Measurements from ENCODE around the gene CCDC12. TPM values are rescaled to one million over a fixed set of nuclear protein-coding genes. Genes with fewer than 3 reads are reported as not detected.

CCDC12 gene
- total RNA-seq, 1 donor from 2014 or later = 37.4 TPM

DNA sequence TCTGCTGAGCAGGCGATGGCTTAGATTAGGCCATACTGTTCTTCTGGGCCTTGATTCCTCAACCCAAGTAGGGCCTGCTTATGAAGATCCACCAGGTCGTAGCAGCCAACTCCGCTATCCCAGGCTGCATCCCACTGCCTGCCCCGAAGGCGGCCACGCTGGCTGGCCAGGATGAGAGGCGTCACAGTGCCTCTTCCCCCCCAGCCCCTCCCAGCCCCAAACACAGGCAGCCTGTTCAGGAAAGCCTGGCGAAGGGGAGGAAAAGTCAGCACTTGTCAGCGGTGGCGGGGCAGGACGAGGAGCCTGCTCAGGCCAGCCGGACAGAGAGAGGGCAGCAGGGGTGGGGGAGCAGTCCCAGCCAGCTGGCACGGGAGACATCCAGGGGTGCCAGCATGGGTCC is 87.8 kb downstream of the CCDC12 start:
- Mint-ChIP-seq H3K27me3 (ENCODE audit: unreplicated experiment) (no peaks in the 10 kb centered on the region), H3K9me3 (ENCODE audit: unreplicated experiment) (no peaks in the 10 kb centered on the region), H3K4me3 (ENCODE audit: unreplicated experiment) (no peak overlapping the region), H3K36me3 (ENCODE audit: unreplicated experiment) (no peaks in the 10 kb centered on the region), H3K27ac (ENCODE audit: unreplicated experiment) (no peak overlapping the region), H3K4me1 (ENCODE audit: unreplicated experiment) (peaks cover 35% of the 10 kb centered on the region)
- no peak for DNase-seq (ENCODE audit: extremely low spot score, unreplicated experiment)
- TF ChIP-seq CTCF (IDR thresholded peaks at IDR 0.05) = no peak

DNA sequence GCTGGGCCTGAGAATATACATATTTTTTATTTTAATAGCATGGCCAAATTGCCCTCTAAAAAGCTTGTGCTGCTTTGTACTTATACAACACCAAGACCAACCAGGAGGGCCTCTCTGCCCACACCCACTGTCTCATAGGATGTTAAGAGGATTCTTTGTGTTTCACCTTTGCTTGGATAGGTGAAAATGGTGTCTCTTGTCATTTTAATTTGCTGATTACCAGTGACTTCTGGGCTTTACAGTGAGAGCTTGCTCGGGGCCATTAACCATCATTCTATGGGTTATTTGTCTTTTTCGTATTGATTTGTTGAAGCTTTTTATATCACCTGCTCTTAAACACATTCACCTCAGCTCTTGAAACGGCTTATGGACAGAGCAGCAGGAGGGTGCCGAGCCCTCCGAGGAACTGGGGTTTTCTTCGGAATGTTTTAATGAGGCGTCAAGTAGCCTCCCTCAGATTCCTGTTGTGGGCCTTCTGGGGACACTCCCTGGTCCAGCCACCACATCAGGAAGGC is 88.5 kb downstream of the CCDC12 start:
- H3K9me3 Mint-ChIP-seq (ENCODE audit: unreplicated experiment) = no peaks in the 10 kb centered on the region
- no peak overlapping the region for H3K27ac Mint-ChIP-seq (ENCODE audit: unreplicated experiment)
- no peak overlapping the region for H3K4me3 Mint-ChIP-seq (ENCODE audit: unreplicated experiment)
- TF ChIP-seq CTCF (IDR thresholded peaks at IDR 0.05) = no peak
- no peak for DNase-seq (ENCODE audit: extremely low spot score, unreplicated experiment)
- no peaks in the 10 kb centered on the region for H3K36me3 Mint-ChIP-seq (ENCODE audit: unreplicated experiment)
- H3K4me1 Mint-ChIP-seq (ENCODE audit: unreplicated experiment) = peaks cover 32% of the 10 kb centered on the region
- H3K27me3 Mint-ChIP-seq (ENCODE audit: unreplicated experiment) = no peaks in the 10 kb centered on the region

GRCh38 chr3:46885612-46886011 is 90.9 kb downstream of the CCDC12 start:
- no peak for DNase-seq (ENCODE audit: extremely low spot score, unreplicated experiment)
- TF ChIP-seq CTCF (IDR thresholded peaks at IDR 0.05) = no peak
- peaks cover 22% of the 10 kb centered on the region for H3K4me1 Mint-ChIP-seq (ENCODE audit: unreplicated experiment)
- H3K27me3 Mint-ChIP-seq (ENCODE audit: unreplicated experiment) = no peaks in the 10 kb centered on the region
- H3K36me3 Mint-ChIP-seq (ENCODE audit: unreplicated experiment) = no peaks in the 10 kb centered on the region
- H3K4me3 Mint-ChIP-seq (ENCODE audit: unreplicated experiment) = no peak overlapping the region
- no peak overlapping the region for H3K27ac Mint-ChIP-seq (ENCODE audit: unreplicated experiment)
- H3K9me3 Mint-ChIP-seq (ENCODE audit: unreplicated experiment) = no peaks in the 10 kb centered on the region

GRCh38 chr3:46884929-46885328 is 91.6 kb downstream of the CCDC12 start:
- Mint-ChIP-seq H3K4me3 (ENCODE audit: unreplicated experiment) (no peak overlapping the region), H3K4me1 (ENCODE audit: unreplicated experiment) (peaks cover 29% of the 10 kb centered on the region), H3K27ac (ENCODE audit: unreplicated experiment) (no peak overlapping the region), H3K36me3 (ENCODE audit: unreplicated experiment) (no peaks in the 10 kb centered on the region), H3K27me3 (ENCODE audit: unreplicated experiment) (no peaks in the 10 kb centered on the region), H3K9me3 (ENCODE audit: unreplicated experiment) (no peaks in the 10 kb centered on the region)
- DNase-seq (ENCODE audit: extremely low spot score, unreplicated experiment) = no peak
- TF ChIP-seq CTCF (IDR thresholded peaks at IDR 0.05) = no peak

GRCh38 chr3:46884427-46884826 is 92.1 kb downstream of the CCDC12 start:
- DNase-seq (ENCODE audit: extremely low spot score, unreplicated experiment) = no peak
- no peak for TF ChIP-seq CTCF (IDR thresholded peaks at IDR 0.05)
- Mint-ChIP-seq H3K36me3 (ENCODE audit: unreplicated experiment) (no peaks in the 10 kb centered on the region), H3K27me3 (ENCODE audit: unreplicated experiment) (no peaks in the 10 kb centered on the region), H3K27ac (ENCODE audit: unreplicated experiment) (no peak overlapping the region), H3K4me3 (ENCODE audit: unreplicated experiment) (no peak overlapping the region), H3K4me1 (ENCODE audit: unreplicated experiment) (peaks cover 29% of the 10 kb centered on the region), H3K9me3 (ENCODE audit: unreplicated experiment) (no peaks in the 10 kb centered on the region)

All from osteocyte (in vitro differentiated cells).